Right forelimb (tissue), 1 donor: Measurements from ENCODE around the gene GRIN3A.
"Not testable (repeated sequence)": the region's sequence is repeated elsewhere in the genome, so short reads cannot be mapped to it uniquely, and the experiment has no call there.

ENCODE experiments used
- DNase-seq: peaks from one replicate; pipeline ENCODE4 v3.0.0-alpha.2; 2018

The GRIN3A gene

GRCh38 chr9:101629636-101630035 is 108.8 kb downstream of the GRIN3A start:
- no peak for DNase-seq

GRCh38 chr9:101628173-101628572 is 110.3 kb downstream of the GRIN3A start:
- no peak for DNase-seq

GRCh38 chr9:101626295-101626694 is 112.2 kb downstream of the GRIN3A start:
- DNase-seq: no peak

- no peak for DNase-seq
Measured at GRCh38 chr9:101625876-101626275, 112.6 kb downstream of the GRIN3A start.

GRCh38 chr9:101620452-101620851 is 118.0 kb downstream of the GRIN3A start:
- DNase-seq: no peak

GRCh38 chr9:101618698-101619097 is 119.7 kb downstream of the GRIN3A start:
- DNase-seq: no peak

- no peak for DNase-seq
Measured at GRCh38 chr9:101605547-101605946, 132.9 kb downstream of the GRIN3A start.

- DNase-seq: no peak
Measured at GRCh38 chr9:101604296-101604695, 134.2 kb downstream of the GRIN3A start.

- no peak for DNase-seq
Measured at GRCh38 chr9:101601904-101602765, 136.3 kb downstream of the GRIN3A start.

GRCh38 chr9:101594796-101595195 is 143.7 kb downstream of the GRIN3A start, which contains the start of gene PPP3R2:
PPP3R2 (minus strand) TSS chr9:101594969; CDS start chr9:101594921, 48 bp downstream.
- no peak for DNase-seq

- no peak for DNase-seq
Measured at GRCh38 chr9:101593345-101593744, 145.1 kb downstream of the GRIN3A start.

GRCh38 chr9:101592788-101593187 is 145.7 kb downstream of the GRIN3A start:
- DNase-seq: no peak

GRCh38 chr9:101591787-101592446 is 146.5 kb downstream of the GRIN3A start:
- DNase-seq: no peak

GRCh38 chr9:101590901-101591300 is 147.5 kb downstream of the GRIN3A start:
- DNase-seq: no peak

GRCh38 chr9:101590074-101590473 is 148.4 kb downstream of the GRIN3A start:
- not testable (repeated sequence) for DNase-seq

- no peak for DNase-seq
Measured at GRCh38 chr9:101587332-101588043, 151.0 kb downstream of the GRIN3A start.

- no peak for DNase-seq
Measured at GRCh38 chr9:101586651-101587050, 151.8 kb downstream of the GRIN3A start.

GRCh38 chr9:101585740-101586139 is 152.7 kb downstream of the GRIN3A start:
- DNase-seq: no peak

GRCh38 chr9:101582553-101582952 is 155.9 kb downstream of the GRIN3A start:
- DNase-seq: no peak

GRCh38 chr9:101579711-101580545 is 158.5 kb downstream of the GRIN3A start:
- DNase-seq: no peak

- DNase-seq: no peak
Measured at GRCh38 chr9:101578378-101578777, 160.1 kb downstream of the GRIN3A start.

- DNase-seq: no peak
Measured at GRCh38 chr9:101574731-101575333, 163.6 kb downstream of the GRIN3A start.
